ENCODE data around the gene RUNX2.
"Not testable (repeated sequence)": the region's sequence is repeated elsewhere in the genome, so short reads cannot be mapped to it uniquely, and the experiment has no call there.

DNA sequence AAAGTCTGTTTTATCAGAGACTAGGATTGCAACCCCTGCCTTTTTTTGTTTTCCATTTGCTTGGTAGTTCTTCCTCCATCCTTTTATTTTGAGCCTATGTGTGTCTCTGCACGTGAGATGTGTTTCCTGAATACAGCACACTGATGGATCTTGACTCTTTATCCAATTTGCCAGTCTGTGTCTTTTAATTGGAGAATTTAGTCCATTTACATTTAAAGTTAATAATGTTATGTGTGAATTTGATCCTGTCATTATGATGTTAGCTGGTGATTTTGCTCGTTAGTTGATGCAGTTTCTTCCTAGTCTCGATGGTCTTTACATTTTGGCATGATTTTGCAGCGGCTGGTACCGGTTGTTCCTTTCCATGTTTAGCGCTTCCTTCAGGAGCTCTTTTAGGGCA is 345.0 kb downstream of the RUNX2 start:
- TF ChIP-seq, protein P1, sequence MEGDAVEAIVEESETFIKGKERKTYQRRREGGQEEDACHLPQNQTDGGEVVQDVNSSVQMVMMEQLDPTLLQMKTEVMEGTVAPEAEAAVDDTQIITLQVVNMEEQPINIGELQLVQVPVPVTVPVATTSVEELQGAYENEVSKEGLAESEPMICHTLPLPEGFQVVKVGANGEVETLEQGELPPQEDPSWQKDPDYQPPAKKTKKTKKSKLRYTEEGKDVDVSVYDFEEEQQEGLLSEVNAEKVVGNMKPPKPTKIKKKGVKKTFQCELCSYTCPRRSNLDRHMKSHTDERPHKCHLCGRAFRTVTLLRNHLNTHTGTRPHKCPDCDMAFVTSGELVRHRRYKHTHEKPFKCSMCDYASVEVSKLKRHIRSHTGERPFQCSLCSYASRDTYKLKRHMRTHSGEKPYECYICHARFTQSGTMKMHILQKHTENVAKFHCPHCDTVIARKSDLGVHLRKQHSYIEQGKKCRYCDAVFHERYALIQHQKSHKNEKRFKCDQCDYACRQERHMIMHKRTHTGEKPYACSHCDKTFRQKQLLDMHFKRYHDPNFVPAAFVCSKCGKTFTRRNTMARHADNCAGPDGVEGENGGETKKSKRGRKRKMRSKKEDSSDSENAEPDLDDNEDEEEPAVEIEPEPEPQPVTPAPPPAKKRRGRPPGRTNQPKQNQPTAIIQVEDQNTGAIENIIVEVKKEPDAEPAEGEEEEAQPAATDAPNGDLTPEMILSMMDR (IDR thresholded peaks at IDR 0.05): not testable (repeated sequence)
- TF ChIP-seq POLR2A (IDR thresholded peaks at IDR 0.05): not testable (repeated sequence)

Data from Peyer's patch (tissue), 4 donors.